ENCODE results near the gene GABPB1. TPM values are rescaled to one million over a fixed set of nuclear protein-coding genes. Genes with fewer than 3 reads are reported as not detected.
A peak's percentile ranks its signal among the peaks of the same experiment; 100 is the strongest.
"Not testable (repeated sequence)": the region's sequence is repeated elsewhere in the genome, so short reads cannot be mapped to it uniquely, and the experiment has no call there.

The GABPB1 gene
- 1 to 10 TPM; 5.1 to 7.3 TPM for polyA plus RNA-seq

- Histone ChIP-seq H3K4me3 (ENCODE audit: low read depth in 1 of 2, low read length in 2 of 2) (peak within 1 kb of the TSS; percentile 78 to 97), H3K9me3 (ENCODE audit: control insufficient read depth in 2 of 2, insufficient read depth in 1 of 2, low read depth in 1 of 2, low read length in 1 of 2) (no peaks in the 10 kb centered on the region), H3K27me3 (ENCODE audit: control insufficient read depth in 1 of 2, insufficient read depth in 2 of 2, low read length in 2 of 2) (no peaks in the 10 kb centered on the region), H3K4me1 (ENCODE audit: control insufficient read depth in 2 of 2, insufficient read depth in 2 of 2, low read length in 1 of 2) (peaks cover 0 to 3% of the 10 kb centered on the region in 2 donors), H3K36me3 (ENCODE audit: control insufficient read depth in 2 of 2, insufficient read depth in 2 of 2, low read length in 1 of 2) (no peaks in the 10 kb centered on the region), H3K27ac (ENCODE audit: low read depth in 2 of 2, low read length in 1 of 2) (peak within 1 kb of the TSS; percentile 96 to 97)
- 0 to 1% methylated on average over 70 of the region's 70 CpGs for WGBS, 2 donors
Observed at GRCh38 chr15:50354838-50355618, at the start of gene GABPB1. Gene GABPB1 (minus strand): TSS chr15:50355198. CDS start chr15:50309798, 45,400 bp downstream.

GRCh38 chr15:50391561-50391960 is 36.6 kb upstream of the GABPB1 start:
- not testable (repeated sequence) for H3K4me3 ChIP-seq (ENCODE audit: low read depth in 1 of 2, low read length in 2 of 2); H3K36me3 ChIP-seq (ENCODE audit: control insufficient read depth in 2 of 2, insufficient read depth in 2 of 2, low read length in 1 of 2); H3K27me3 ChIP-seq (ENCODE audit: control insufficient read depth in 1 of 2, insufficient read depth in 2 of 2, low read length in 2 of 2); H3K9me3 ChIP-seq (ENCODE audit: control insufficient read depth in 2 of 2, insufficient read depth in 1 of 2, low read depth in 1 of 2, low read length in 1 of 2); H3K4me1 ChIP-seq (ENCODE audit: control insufficient read depth in 2 of 2, insufficient read depth in 2 of 2, low read length in 1 of 2)
- WGBS, 2 donors, result 60 to 72% methylated on average over 4 of the region's 4 CpGs
- peak overlapping the region; percentile 2 to 49 for H3K27ac ChIP-seq (ENCODE audit: low read depth in 2 of 2, low read length in 1 of 2)

GRCh38 chr15:50390554-50391264 is 35.7 kb upstream of the GABPB1 start:
- Histone ChIP-seq H3K27ac (ENCODE audit: low read depth in 2 of 2, low read length in 1 of 2) (peak overlapping the region in 1 of 2 donors; percentile 21), H3K9me3 (ENCODE audit: control insufficient read depth in 2 of 2, insufficient read depth in 1 of 2, low read depth in 1 of 2, low read length in 1 of 2) (no peaks in the 10 kb centered on the region), H3K4me1 (ENCODE audit: control insufficient read depth in 2 of 2, insufficient read depth in 2 of 2, low read length in 1 of 2) (peaks cover 0 to 5% of the 10 kb centered on the region in 2 donors), H3K36me3 (ENCODE audit: control insufficient read depth in 2 of 2, insufficient read depth in 2 of 2, low read length in 1 of 2) (no peaks in the 10 kb centered on the region), H3K4me3 (ENCODE audit: low read depth in 1 of 2, low read length in 2 of 2) (no peak overlapping the region), H3K27me3 (ENCODE audit: control insufficient read depth in 1 of 2, insufficient read depth in 2 of 2, low read length in 2 of 2) (no peaks in the 10 kb centered on the region)
- WGBS, 2 donors, result 39 to 43% methylated on average over 4 of the region's 4 CpGs

GRCh38 chr15:50382408-50382807 is 27.4 kb upstream of the GABPB1 start:
- not testable (repeated sequence) for H3K36me3 ChIP-seq (ENCODE audit: control insufficient read depth in 2 of 2, insufficient read depth in 2 of 2, low read length in 1 of 2); H3K27me3 ChIP-seq (ENCODE audit: control insufficient read depth in 1 of 2, insufficient read depth in 2 of 2, low read length in 2 of 2); H3K27ac ChIP-seq (ENCODE audit: low read depth in 2 of 2, low read length in 1 of 2); H3K4me3 ChIP-seq (ENCODE audit: low read depth in 1 of 2, low read length in 2 of 2); H3K9me3 ChIP-seq (ENCODE audit: control insufficient read depth in 2 of 2, insufficient read depth in 1 of 2, low read depth in 1 of 2, low read length in 1 of 2); H3K4me1 ChIP-seq (ENCODE audit: control insufficient read depth in 2 of 2, insufficient read depth in 2 of 2, low read length in 1 of 2)
- WGBS, 2 donors, result 85 to 87% methylated on average over 5 of the region's 5 CpGs

GRCh38 chr15:50381438-50381837 is 26.4 kb upstream of the GABPB1 start:
- no peaks in the 10 kb centered on the region for H3K36me3 ChIP-seq (ENCODE audit: control insufficient read depth in 2 of 2, insufficient read depth in 2 of 2, low read length in 1 of 2)
- H3K4me3 ChIP-seq (ENCODE audit: low read depth in 1 of 2, low read length in 2 of 2), result no peak overlapping the region
- no peaks in the 10 kb centered on the region for H3K9me3 ChIP-seq (ENCODE audit: control insufficient read depth in 2 of 2, insufficient read depth in 1 of 2, low read depth in 1 of 2, low read length in 1 of 2)
- H3K27me3 ChIP-seq (ENCODE audit: control insufficient read depth in 1 of 2, insufficient read depth in 2 of 2, low read length in 2 of 2), result no peaks in the 10 kb centered on the region
- H3K27ac ChIP-seq (ENCODE audit: low read depth in 2 of 2, low read length in 1 of 2), result no peak overlapping the region
- H3K4me1 ChIP-seq (ENCODE audit: control insufficient read depth in 2 of 2, insufficient read depth in 2 of 2, low read length in 1 of 2), result no peaks in the 10 kb centered on the region
- 59 to 68% methylated on average over 1 of the region's 1 CpG for WGBS, 2 donors

- 53 to 93% methylated on average over 1 of the region's 1 CpG for WGBS, 2 donors
- H3K27me3 ChIP-seq (ENCODE audit: control insufficient read depth in 1 of 2, insufficient read depth in 2 of 2, low read length in 2 of 2), result no peaks in the 10 kb centered on the region
- H3K9me3 ChIP-seq (ENCODE audit: control insufficient read depth in 2 of 2, insufficient read depth in 1 of 2, low read depth in 1 of 2, low read length in 1 of 2), result no peaks in the 10 kb centered on the region
Observed at GRCh38 chr15:50380089-50380488, 25.1 kb upstream of the GABPB1 start.

GRCh38 chr15:50379413-50379812 is 24.4 kb upstream of the GABPB1 start:
- 95% methylated on average over 7 of the region's 7 CpGs for WGBS, 2 donors
- not testable (repeated sequence) for H3K27me3 ChIP-seq (ENCODE audit: control insufficient read depth in 1 of 2, insufficient read depth in 2 of 2, low read length in 2 of 2); H3K4me1 ChIP-seq (ENCODE audit: control insufficient read depth in 2 of 2, insufficient read depth in 2 of 2, low read length in 1 of 2); H3K4me3 ChIP-seq (ENCODE audit: low read depth in 1 of 2, low read length in 2 of 2); H3K36me3 ChIP-seq (ENCODE audit: control insufficient read depth in 2 of 2, insufficient read depth in 2 of 2, low read length in 1 of 2); H3K9me3 ChIP-seq (ENCODE audit: control insufficient read depth in 2 of 2, insufficient read depth in 1 of 2, low read depth in 1 of 2, low read length in 1 of 2); H3K27ac ChIP-seq (ENCODE audit: low read depth in 2 of 2, low read length in 1 of 2)

More at GRCh38 chr15:50380089-50380488, 25.1 kb upstream of the GABPB1 start:
- no peak overlapping the region for H3K4me3 ChIP-seq (ENCODE audit: low read depth in 1 of 2, low read length in 2 of 2)
- no peaks in the 10 kb centered on the region for H3K4me1 ChIP-seq (ENCODE audit: control insufficient read depth in 2 of 2, insufficient read depth in 2 of 2, low read length in 1 of 2)
- no peak overlapping the region for H3K27ac ChIP-seq (ENCODE audit: low read depth in 2 of 2, low read length in 1 of 2)
- no peaks in the 10 kb centered on the region for H3K36me3 ChIP-seq (ENCODE audit: control insufficient read depth in 2 of 2, insufficient read depth in 2 of 2, low read length in 1 of 2)

GRCh38 chr15:50378776-50379175 is 23.8 kb upstream of the GABPB1 start:
- Histone ChIP-seq H3K27ac (ENCODE audit: low read depth in 2 of 2, low read length in 1 of 2) (no peak overlapping the region), H3K9me3 (ENCODE audit: control insufficient read depth in 2 of 2, insufficient read depth in 1 of 2, low read depth in 1 of 2, low read length in 1 of 2) (no peaks in the 10 kb centered on the region), H3K27me3 (ENCODE audit: control insufficient read depth in 1 of 2, insufficient read depth in 2 of 2, low read length in 2 of 2) (no peaks in the 10 kb centered on the region), H3K36me3 (ENCODE audit: control insufficient read depth in 2 of 2, insufficient read depth in 2 of 2, low read length in 1 of 2) (no peaks in the 10 kb centered on the region), H3K4me1 (ENCODE audit: control insufficient read depth in 2 of 2, insufficient read depth in 2 of 2, low read length in 1 of 2) (no peaks in the 10 kb centered on the region), H3K4me3 (ENCODE audit: low read depth in 1 of 2, low read length in 2 of 2) (no peak overlapping the region)
- WGBS, 2 donors, result 98 to 100% methylated on average over 1 of the region's 1 CpG

GRCh38 chr15:50377867-50378751 is 23.1 kb upstream of the GABPB1 start:
- Histone ChIP-seq H3K4me3 (ENCODE audit: low read depth in 1 of 2, low read length in 2 of 2) (no peak overlapping the region), H3K36me3 (ENCODE audit: control insufficient read depth in 2 of 2, insufficient read depth in 2 of 2, low read length in 1 of 2) (no peaks in the 10 kb centered on the region), H3K27me3 (ENCODE audit: control insufficient read depth in 1 of 2, insufficient read depth in 2 of 2, low read length in 2 of 2) (no peaks in the 10 kb centered on the region), H3K27ac (ENCODE audit: low read depth in 2 of 2, low read length in 1 of 2) (no peak overlapping the region), H3K9me3 (ENCODE audit: control insufficient read depth in 2 of 2, insufficient read depth in 1 of 2, low read depth in 1 of 2, low read length in 1 of 2) (no peaks in the 10 kb centered on the region), H3K4me1 (ENCODE audit: control insufficient read depth in 2 of 2, insufficient read depth in 2 of 2, low read length in 1 of 2) (no peaks in the 10 kb centered on the region)
- 66 to 74% methylated on average over 3 of the region's 3 CpGs for WGBS, 2 donors

Data from esophagus (tissue), 2 donors.